HG02884 (cell line): ENCODE measurements around the gene WDR20.

Experiments
- ATAC-seq: cut with Tn5 transposase; IDR thresholded peaks from one replicate; pipeline ENCODE4 v1.9.1; 2021; ENCODE audit warnings: mild to moderate bottlenecking, moderate library complexity; ENCODE audit not compliant: unreplicated experiment

The WDR20 gene

GRCh38 chr14:102195446-102195845 is 55.7 kb downstream of the WDR20 start:
- ATAC-seq = no peak

- ATAC-seq = no peak
Observed at GRCh38 chr14:102196039-102196901, 56.6 kb downstream of the WDR20 start.

- no peak for ATAC-seq
Observed at GRCh38 chr14:102196902-102197230, 57.2 kb downstream of the WDR20 start.

- ATAC-seq = no peak
Observed at GRCh38 chr14:102197317-102197853, 57.7 kb downstream of the WDR20 start.

GRCh38 chr14:102200690-102201352 is 61.1 kb downstream of the WDR20 start:
- ATAC-seq = no peak

GRCh38 chr14:102201353-102201738 is 61.6 kb downstream of the WDR20 start:
- no peak for ATAC-seq

GRCh38 chr14:102201776-102202175 is 62.1 kb downstream of the WDR20 start:
- ATAC-seq = no peak

GRCh38 chr14:102202944-102203343 is 63.2 kb downstream of the WDR20 start:
- no peak for ATAC-seq

GRCh38 chr14:102203382-102203781 is 63.7 kb downstream of the WDR20 start:
- no peak for ATAC-seq

- ATAC-seq = no peak
Observed at GRCh38 chr14:102205560-102205959, 65.9 kb downstream of the WDR20 start.

- ATAC-seq = no peak
Observed at GRCh38 chr14:102206918-102207317, 67.2 kb downstream of the WDR20 start.

GRCh38 chr14:102207831-102208365 is 68.2 kb downstream of the WDR20 start:
- ATAC-seq = no peak

GRCh38 chr14:102208741-102209140 is 69.0 kb downstream of the WDR20 start:
- ATAC-seq = no peak

GRCh38 chr14:102209224-102209966 is 69.7 kb downstream of the WDR20 start:
- ATAC-seq = no peak

- no peak for ATAC-seq
Observed at GRCh38 chr14:102210421-102211042, 70.8 kb downstream of the WDR20 start.

- ATAC-seq = no peak
Observed at GRCh38 chr14:102211240-102211639, 71.5 kb downstream of the WDR20 start.

- ATAC-seq = no peak
Observed at GRCh38 chr14:102212356-102212755, 72.7 kb downstream of the WDR20 start.

- no peak for ATAC-seq
Observed at GRCh38 chr14:102212845-102213244, 73.1 kb downstream of the WDR20 start.

- no peak for ATAC-seq
Observed at GRCh38 chr14:102213470-102213869, 73.8 kb downstream of the WDR20 start.

GRCh38 chr14:102213984-102214658 is 74.4 kb downstream of the WDR20 start:
- no peak for ATAC-seq
